Mammary epithelial cell (primary cell): Measurements from ENCODE around the gene TIGAR.

Source experiments
- EZH2 ChIP-seq: IDR thresholded peaks from 2 replicates; pipeline ENCODE4 v1.6.1; 2012; ENCODE audit warnings: low read length, inconsistent platforms, borderline replicate concordance
- TF ChIP-seq, protein P1 (sequence below), 2 donors: IDR thresholded peaks in 1 of 2; conservative IDR thresholded peaks in 1 of 2; 2 replicates each; pipeline ENCODE4 v1.5.1; 2011 to 2012; ENCODE audit warnings: inconsistent platforms in 2 of 2, low read length in 2 of 2, mild to moderate bottlenecking in 2 of 2, control low read depth in 1 of 2, low read depth in 1 of 2; ENCODE audit not compliant: insufficient read depth in 1 of 2; ENCODE audit errors: extremely low read depth in 1 of 2

DNA sequence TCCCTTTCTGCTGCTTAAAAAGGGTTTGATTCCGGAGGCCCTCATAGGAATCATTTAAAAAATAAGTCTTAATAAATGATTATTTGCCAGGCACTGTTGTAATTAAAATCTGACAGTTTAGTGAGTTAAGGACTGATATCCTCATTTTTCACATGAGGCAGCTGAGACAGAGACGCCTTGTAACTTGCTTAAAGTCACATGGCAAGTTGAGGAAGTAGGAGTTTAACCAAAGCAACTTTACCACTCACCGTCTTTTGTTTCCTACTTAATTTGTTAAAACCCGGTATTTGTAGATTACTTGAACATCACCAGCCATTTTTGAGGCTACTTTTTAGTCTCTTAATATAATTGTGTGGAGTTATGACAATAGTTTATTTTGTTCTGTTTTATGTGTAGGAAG is 2.4 kb downstream of the TIGAR start:
- TF ChIP-seq, protein P1, sequence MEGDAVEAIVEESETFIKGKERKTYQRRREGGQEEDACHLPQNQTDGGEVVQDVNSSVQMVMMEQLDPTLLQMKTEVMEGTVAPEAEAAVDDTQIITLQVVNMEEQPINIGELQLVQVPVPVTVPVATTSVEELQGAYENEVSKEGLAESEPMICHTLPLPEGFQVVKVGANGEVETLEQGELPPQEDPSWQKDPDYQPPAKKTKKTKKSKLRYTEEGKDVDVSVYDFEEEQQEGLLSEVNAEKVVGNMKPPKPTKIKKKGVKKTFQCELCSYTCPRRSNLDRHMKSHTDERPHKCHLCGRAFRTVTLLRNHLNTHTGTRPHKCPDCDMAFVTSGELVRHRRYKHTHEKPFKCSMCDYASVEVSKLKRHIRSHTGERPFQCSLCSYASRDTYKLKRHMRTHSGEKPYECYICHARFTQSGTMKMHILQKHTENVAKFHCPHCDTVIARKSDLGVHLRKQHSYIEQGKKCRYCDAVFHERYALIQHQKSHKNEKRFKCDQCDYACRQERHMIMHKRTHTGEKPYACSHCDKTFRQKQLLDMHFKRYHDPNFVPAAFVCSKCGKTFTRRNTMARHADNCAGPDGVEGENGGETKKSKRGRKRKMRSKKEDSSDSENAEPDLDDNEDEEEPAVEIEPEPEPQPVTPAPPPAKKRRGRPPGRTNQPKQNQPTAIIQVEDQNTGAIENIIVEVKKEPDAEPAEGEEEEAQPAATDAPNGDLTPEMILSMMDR (conservative IDR thresholded peaks at IDR 0.05 in 1 of 2, IDR thresholded peaks at IDR 0.05 in 1 of 2; ENCODE audit: extremely low read depth in 1 of 2, insufficient read depth in 1 of 2, low read depth in 1 of 2, low read length in 2 of 2): no peak
- TF ChIP-seq EZH2: no peak
